Endothelial cell of umbilical vein (primary cell): ENCODE measurements around the gene TEX22. TPM values are rescaled to one million over a fixed set of nuclear protein-coding genes. Genes with fewer than 3 reads are reported as not detected.

ENCODE experiments used
- BruUV-seq: library from RNA; stranded (reverse); fragments of 400-500 nt; replicated peaks from 2 replicates; lab custom pipeline; 2021; lab: Mats Ljungman, UMichigan
- CTCF ChIA-PET: fragments of 300-600, 350-600 bp; sonication (Branson Sonifier 250); formaldehyde crosslinking; loops from one replicate; lab custom pipeline; 2021; ENCODE audit warnings: antibody characterized with exemption, inconsistent platforms; lab: Charles Lee
- POLR2A ChIA-PET: fragments of 300-600, 350-600 bp; sonication (Branson Sonifier 250); formaldehyde crosslinking; loops from one replicate; lab custom pipeline; 2021; ENCODE audit warnings: antibody characterized with exemption, inconsistent platforms; lab: Charles Lee
- DNase-seq: peaks from one replicate; pipeline ENCODE4 v3.0.0-alpha.2; 2011; ENCODE audit warnings: low read depth, low spot score
- FAIRE-seq: peaks from 2 replicates; lab custom pipeline; 2011; peaks lifted over from hg19 to GRCh38; lab: Jason Lieb, UNC
- H2AFZ ChIP-seq: 2 replicates; pipeline ENCODE4 v1.6.0; 2012; ENCODE audit warnings: low read depth, low read length, control low read depth, inconsistent platforms
- H3K27ac ChIP-seq: 2 replicates; pipeline ENCODE4 v1.5.1; 2011; ENCODE audit warnings: low read depth, mild to moderate bottlenecking, control low read depth, low read length, moderate library complexity; ENCODE audit not compliant: insufficient read depth
- H3K27me3 ChIP-seq, 2 experiments: 2 replicates each; pipeline versions ENCODE4 v1.6.0 to v1.6.1; 2011; ENCODE audit warnings: low read length in 2 of 2, mixed read lengths in 1 of 2; ENCODE audit not compliant: control insufficient read depth in 2 of 2, insufficient read depth in 2 of 2
- H3K36me3 ChIP-seq, 2 experiments: 2 replicates in 1 of 2; 3 replicates in 1 of 2; pipeline ENCODE4 v1.5.1; 2011; ENCODE audit warnings: low read length in 2 of 2, mild to moderate bottlenecking in 1 of 2, moderate library complexity in 1 of 2; ENCODE audit not compliant: control insufficient read depth in 2 of 2, insufficient read depth in 2 of 2; ENCODE audit errors: extremely low read depth in 1 of 2
- H3K4me1 ChIP-seq: 3 replicates; pipeline ENCODE4 v1.5.1; 2011; ENCODE audit warnings: mild to moderate bottlenecking, low read length; ENCODE audit not compliant: control insufficient read depth, insufficient read depth; ENCODE audit errors: extremely low read depth
- H3K4me2 ChIP-seq: 2 replicates; pipeline ENCODE4 v1.6.1; 2011; ENCODE audit warnings: low read length, control low read depth, mixed read lengths; ENCODE audit not compliant: insufficient read depth
- H3K4me3 ChIP-seq, 3 experiments: fragments of 200-600 bp in 1 of 3; sonication (generic), shearing (Covaris generic) in 1 of 3; replicated peaks in 1 of 3; 2 replicates each; pipeline ENCODE4 v1.5.1; 2011 to 2016; ENCODE audit warnings: control low read depth in 3 of 3, low read length in 3 of 3, mild to moderate bottlenecking in 2 of 3, inconsistent platforms in 1 of 3, low read depth in 1 of 3, moderate library complexity in 1 of 3; ENCODE audit not compliant: insufficient read depth in 1 of 3
- H3K79me2 ChIP-seq: 2 replicates; pipeline ENCODE4 v1.6.0; 2012; ENCODE audit warnings: low read length, inconsistent platforms; ENCODE audit not compliant: control insufficient read depth, insufficient read depth
- H3K9ac ChIP-seq: replicated peaks from 2 replicates; pipeline ENCODE3; 2011; ENCODE audit warnings: low read length, control low read depth; ENCODE audit not compliant: insufficient read depth; ENCODE audit errors: extremely low read depth
- H3K9me1 ChIP-seq: replicated peaks from 3 replicates; pipeline ENCODE4 v1.6.0; 2011; ENCODE audit warnings: mild to moderate bottlenecking, low read length; ENCODE audit not compliant: control insufficient read depth, insufficient read depth; ENCODE audit errors: extremely low read depth
- H3K9me3 ChIP-seq: replicated peaks from 2 replicates; pipeline ENCODE4 v1.5.1; 2012; ENCODE audit warnings: low read length, inconsistent platforms; ENCODE audit not compliant: control insufficient read depth, insufficient read depth
- H4K20me1 ChIP-seq: replicated peaks from 2 replicates; pipeline ENCODE3; 2011; ENCODE audit warnings: mild to moderate bottlenecking, low read length; ENCODE audit not compliant: control insufficient read depth, insufficient read depth; ENCODE audit errors: extremely low read depth
- CTCF ChIP-seq, 2 donors: IDR thresholded peaks; 1 replicate in 1 of 2; 2 replicates in 1 of 2; pipeline ENCODE4 v1.5.1; 2011; ENCODE audit warnings: low read length in 2 of 2, mild to moderate bottlenecking in 2 of 2, moderate library complexity in 2 of 2, control low read depth in 1 of 2, inconsistent platforms in 1 of 2, low read depth in 1 of 2; ENCODE audit not compliant: insufficient read depth in 1 of 2; ENCODE audit errors: extremely low read depth in 1 of 2
- EZH2 ChIP-seq: IDR thresholded peaks from 2 replicates; pipeline ENCODE4 v1.6.1; 2012; ENCODE audit warnings: borderline replicate concordance, low read depth, mild to moderate bottlenecking, moderate library complexity, low read length, inconsistent platforms; ENCODE audit not compliant: severe bottlenecking
- FOS ChIP-seq: IDR thresholded peaks from 2 replicates; pipeline ENCODE4 v1.6.1; 2011; ENCODE audit warnings: mild to moderate bottlenecking, low read length, moderate library complexity, borderline replicate concordance; ENCODE audit not compliant: insufficient read depth
- GATA2 ChIP-seq: IDR thresholded peaks from 2 replicates; pipeline ENCODE4 v1.7.0; 2011; ENCODE audit warnings: low read depth, mild to moderate bottlenecking, moderate library complexity, mixed read lengths, low read length; ENCODE audit not compliant: insufficient read length, insufficient read depth
- JUN ChIP-seq: IDR thresholded peaks from 2 replicates; pipeline ENCODE4 v1.6.1; 2011; ENCODE audit warnings: borderline replicate concordance, low read depth; ENCODE audit not compliant: insufficient read length, insufficient read depth
- MAX ChIP-seq: IDR thresholded peaks from 2 replicates; pipeline ENCODE4 v1.6.1; 2011; ENCODE audit not compliant: insufficient read depth, insufficient read length
- MYC ChIP-seq: IDR thresholded peaks from one replicate; pipeline ENCODE4 v1.6.1; 2011; ENCODE audit warnings: mild to moderate bottlenecking, low read depth, low read length
- dilution Hi-C: fragments of 300-500 bp; cut with MboI; formaldehyde crosslinking; loops from one replicate; pipeline ENCODE4 v1.15.0; 2019; ENCODE audit warnings: low sequenced_read_pairs; ENCODE audit not compliant: extremely low pct_ligation_motif_present
- intact Hi-C: fragments of 100-400 bp; cut with micrococcal nuclease; formaldehyde crosslinking; loops from one replicate; pipeline ENCODE4 v1.10.0; 2022
- polyA plus RNA-seq, 4 experiments: library from polyadenylated mRNA; depleted of rRNA in 3 of 4; stranded (reverse) in 3 of 4; unstranded in 1 of 4; fragments of >200 nt; gene quantifications; 2 replicates each; pipeline versions ENCODE4 v1.2.1 to v1.2.3, GENCODE V29; 2011 to 2012; ENCODE audit warnings: missing spikeins in 1 of 4
- total RNA-seq: library from RNA; stranded (reverse); gene quantifications from 2 replicates; pipeline ENCODE4 v1.2.3, GENCODE V29; 2021

The TEX22 gene
- total and polyA plus RNA-seq, 2 donors (not counting 3 experiments of a cell fraction or from before 2014, with no cell fraction given): 0.06 to 1.1 TPM

- H3K9ac ChIP-seq: no peak overlapping the region
- no peak for FAIRE-seq
- no peak overlapping the region for H3K4me3 ChIP-seq
- H3K9me1 ChIP-seq: no peaks in the 10 kb centered on the region
- TSS peak; percentile 32 for BruUV-seq
- POLR2A ChIA-PET: no interaction called here
- TF ChIP-seq JUN: no peak
- intact Hi-C loops (loop anchor here (5.0 kb wide), 1 partner anchor 37 kb away; no protein-coding TSS in a partner anchor), dilution Hi-C loops (no loop called here)
- H2AFZ ChIP-seq: no peak overlapping the region
- CTCF ChIA-PET: interaction anchor here (1.2 to 2.3 kb wide), 2 partner anchors 9 to 24 kb away, joined by 3 to 9 read pairs; no protein-coding TSS in a partner anchor
- no peak overlapping the region for H3K27ac ChIP-seq
- no peaks in the 10 kb centered on the region for H3K27me3 ChIP-seq
- peaks cover 21% of the 10 kb centered on the region for H3K4me1 ChIP-seq
- no peaks in the 10 kb centered on the region for H3K36me3 ChIP-seq
- H3K79me2 ChIP-seq: peaks cover 4% of the 10 kb centered on the region
- no peak overlapping the region for H3K4me2 ChIP-seq
- no peaks in the 10 kb centered on the region for H4K20me1 ChIP-seq
- no peak for DNase-seq
- H3K9me3 ChIP-seq: no peaks in the 10 kb centered on the region
Observed at GRCh38 chr14:105394714-105395537, 3.4 kb upstream of the TEX22 start.

- peaks cover 21% of the 10 kb centered on the region for H3K4me1 ChIP-seq
- no TSS peak for BruUV-seq
- H3K4me3 ChIP-seq: no peak overlapping the region
- no peak for TF ChIP-seq MAX
- no peak for TF ChIP-seq CTCF (IDR thresholded peaks at IDR 0.05; ENCODE audit: extremely low read depth in 1 of 2, insufficient read depth in 1 of 2, low read depth in 1 of 2, low read length in 2 of 2)
- TF ChIP-seq EZH2: no peak
- no peak for TF ChIP-seq MYC
- no peak for TF ChIP-seq GATA2
- no peak for TF ChIP-seq FOS
- intact Hi-C loops (loop anchor here (5.0 kb wide), 1 partner anchor 37 kb away; no protein-coding TSS in a partner anchor), dilution Hi-C loops (no loop called here)
- H3K9me1 ChIP-seq: no peaks in the 10 kb centered on the region
- no peaks in the 10 kb centered on the region for H3K27me3 ChIP-seq
- no peak overlapping the region for H3K4me2 ChIP-seq
- FAIRE-seq: no peak
- no peaks in the 10 kb centered on the region for H3K9me3 ChIP-seq
- H3K9ac ChIP-seq: no peak overlapping the region
- no peak overlapping the region for H3K27ac ChIP-seq
- H4K20me1 ChIP-seq: no peaks in the 10 kb centered on the region
- no peaks in the 10 kb centered on the region for H3K36me3 ChIP-seq
- DNase-seq: no peak
- ChIA-PET CTCF (interaction anchor here (1.2 to 2.3 kb wide), 2 partner anchors 8 to 25 kb away, joined by 3 to 9 read pairs; no protein-coding TSS in a partner anchor), POLR2A (no interaction called here)
- H2AFZ ChIP-seq: no peak overlapping the region
- peaks cover 4% of the 10 kb centered on the region for H3K79me2 ChIP-seq
Observed at GRCh38 chr14:105395538-105395854, 2.8 kb upstream of the TEX22 start.
